ENCODE measurements around the gene SLBP. TPM values are rescaled to one million over a fixed set of nuclear protein-coding genes. Genes with fewer than 3 reads are reported as not detected.

Gene SLBP
- total and polyA plus RNA-seq, 2 of the 8 experiments (the other 6 are each of a cell fraction or from before 2014, with no cell fraction given) = 44.1 to 49.0 TPM

DNA sequence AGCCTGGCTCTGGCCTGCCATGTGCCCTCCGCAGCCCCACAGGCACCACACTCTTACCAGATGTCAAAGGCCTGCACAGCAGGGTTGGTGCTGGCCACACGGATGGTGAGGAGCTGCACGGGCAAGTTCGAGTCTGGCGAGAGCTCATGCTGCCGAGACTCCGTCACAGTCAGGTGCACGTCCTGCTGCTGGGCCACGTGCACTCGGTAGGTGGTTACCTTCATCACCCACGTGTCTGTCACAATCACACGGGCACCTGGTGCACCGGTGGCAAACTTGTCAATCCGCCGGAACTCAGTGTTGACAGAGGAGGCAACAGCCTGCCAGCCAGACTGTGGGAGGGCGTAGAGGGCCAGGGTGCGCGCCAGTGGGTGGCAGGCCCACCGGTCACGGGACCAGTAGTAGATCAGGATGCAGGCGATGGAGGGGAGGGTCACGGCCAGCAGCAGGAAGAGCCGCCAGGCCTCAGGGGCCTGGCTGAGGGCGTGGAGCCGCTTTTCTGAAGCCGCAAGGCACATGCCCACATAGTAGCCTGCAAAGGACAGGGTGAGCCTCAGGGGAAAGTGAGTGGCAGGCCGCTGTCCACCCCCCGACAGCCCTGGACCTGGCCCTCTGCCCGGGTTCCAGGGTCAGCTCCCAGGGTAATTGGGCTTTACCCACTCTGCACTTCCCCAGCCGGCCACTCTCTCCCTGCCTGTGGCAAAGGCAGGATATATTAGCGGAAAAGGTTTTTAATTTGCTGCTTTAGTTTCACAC, 6.2 kb upstream of the SLBP start:
- no peak overlapping the region for H4K91ac ChIP-seq (replicated peaks; ENCODE audit: insufficient read length, low read length)
- H2BK120ac ChIP-seq (replicated peaks; ENCODE audit: low read depth, low read length) = no peak overlapping the region
- no peak overlapping the region for H3K23ac ChIP-seq (ENCODE audit: insufficient read length)
- WGBS, 2 experiments (ENCODE audit: extremely low coverage in 1 of 2, insufficient coverage in 1 of 2, insufficient read length in 1 of 2, insufficient replicate concordance in 2 of 2, low coverage in 1 of 2, low lambda C conversion rate in 2 of 2, missing lambda C conversion rate in 1 of 2) = 93% methylated on average over 29 of the region's 31 CpGs; no CpG with 5 or more reads in 1 of the 2 experiments
- no peak overlapping the region for H4K5ac ChIP-seq (ENCODE audit: insufficient read length, low read depth, low read length)
- H2BK20ac ChIP-seq (ENCODE audit: low read length) = no peak overlapping the region
- peaks cover 6 to 27% of the 10 kb centered on the region in 2 experiments; a peak in 3 of 4 replicates for H3K79me2 ChIP-seq (ENCODE audit: control insufficient read depth in 1 of 2, insufficient read depth in 2 of 2, low read length in 2 of 2)
- H3K56ac ChIP-seq (replicated peaks; ENCODE audit: insufficient read length, low read depth, low read length) = no peak overlapping the region
- no peak overlapping the region; a peak in 1 of 7 replicates for H3K9ac ChIP-seq (replicated peaks in 1 of 4; ENCODE audit: extremely low read depth in 1 of 4, low read depth in 3 of 4, low read length in 3 of 4)
- CTCF ChIA-PET (ENCODE audit: partially characterized antibody) = interaction anchor here (1.1 to 18.6 kb wide), 5 partner anchors 9 to 136 kb away, joined by 3 to 326 read pairs (median 5); no protein-coding TSS in a partner anchor
- H3K27ac ChIP-seq (ENCODE audit: low read depth, low read length) = no peak overlapping the region
- H3K4me2 ChIP-seq (ENCODE audit: insufficient read depth in 1 of 2, low read depth in 2 of 2, low read length in 2 of 2) = no peak overlapping the region
- H3K79me1 ChIP-seq (ENCODE audit: low read depth, low read length) = peaks cover 19% of the 10 kb centered on the region
- no peak overlapping the region for H2AK5ac ChIP-seq (ENCODE audit: low read depth, low read length)
- H3K23me2 ChIP-seq (ENCODE audit: low read depth, low read length) = peaks cover 12% of the 10 kb centered on the region
- H3K4me1 ChIP-seq (replicated peaks in 1 of 4; ENCODE audit: control insufficient read depth in 3 of 4, insufficient read depth in 4 of 4, low read length in 3 of 4) = peaks cover 0 to 27% (median 14%) of the 10 kb centered on the region in 4 experiments; a peak in 6 of 7 replicates
- H2BK12ac ChIP-seq (ENCODE audit: low read depth, low read length) = no peak overlapping the region
- H2BK5ac ChIP-seq (ENCODE audit: low read depth, low read length) = no peak overlapping the region
- no peak overlapping the region for H3K14ac ChIP-seq (ENCODE audit: insufficient read length)
- H2AFZ ChIP-seq (ENCODE audit: low read length) = no peak overlapping the region
- no peak overlapping the region for H3K18ac ChIP-seq (ENCODE audit: extremely low read depth, low read length)
- no peak overlapping the region for H2BK15ac ChIP-seq (ENCODE audit: low read length)
- TF ChIP-seq BRCA1 (IDR thresholded peaks at IDR 0.05; ENCODE audit: low read depth, low read length) (no peak), SRF (IDR thresholded peaks at IDR 0.05; ENCODE audit: low read depth, low read length) (no peak), SP4 (IDR thresholded peaks at IDR 0.05; ENCODE audit: low read length) (no peak), ATF3 (IDR thresholded peaks at IDR 0.05; ENCODE audit: insufficient read depth, low read depth, low read length) (no peak), RBBP5 (IDR thresholded peaks at IDR 0.05; ENCODE audit: borderline replicate concordance, low read depth, low read length) (no peak), POLR2AphosphoS5 (IDR thresholded peaks at IDR 0.05; ENCODE audit: low read depth, low read length) (no peak), KDM5A (IDR thresholded peaks at IDR 0.05; ENCODE audit: low read length) (no peak), GABPA (IDR thresholded peaks at IDR 0.05; ENCODE audit: borderline replicate concordance, insufficient read depth, low read length) (no peak), TCF12 (IDR thresholded peaks at IDR 0.05; ENCODE audit: low read depth, low read length) (no peak), CEBPB (IDR thresholded peaks at IDR 0.05; ENCODE audit: low read depth, low read length) (no peak), ASH2L (IDR thresholded peaks at IDR 0.05; ENCODE audit: low read length) (no peak)
- H3K27me3 ChIP-seq (replicated peaks in 1 of 4; ENCODE audit: control insufficient read depth in 3 of 4, extremely low read depth in 1 of 4, insufficient read depth in 3 of 4, low read length in 3 of 4) = no peaks in the 10 kb centered on the region
- no peaks in the 10 kb centered on the region for H3K9me3 ChIP-seq (ENCODE audit: insufficient read depth in 2 of 2, low read depth in 1 of 2, low read length in 1 of 2)
- POLR2A ChIA-PET (ENCODE audit: partially characterized antibody) = interaction anchor here (1.1 to 8.8 kb wide), 3 partner anchors 7 to 84 kb away, joined by 3 to 100 read pairs (median 3); partner anchors contain the start of gene SLBP
- FAIRE-seq (no peak), DNase-seq (ENCODE audit: low read depth in 1 of 2, low spot score in 2 of 2) (no peak)
- H3K36me3 ChIP-seq (ENCODE audit: control insufficient read depth in 2 of 4, insufficient read depth in 4 of 4, low read length in 3 of 4) = peaks cover 3 to 10% (median 5%) of the 10 kb centered on the region in 4 experiments; a peak in 7 of 8 replicates
- H3K4me3 ChIP-seq (ENCODE audit: extremely low read depth in 1 of 4, insufficient read depth in 2 of 4, low read depth in 3 of 4, low read length in 4 of 4) = no peak overlapping the region
- no peak overlapping the region for H3K4ac ChIP-seq (replicated peaks; ENCODE audit: insufficient read length, low read depth, low read length)
- peaks cover 4 to 21% of the 10 kb centered on the region in 2 experiments for H4K20me1 ChIP-seq (replicated peaks in 1 of 2; ENCODE audit: control insufficient read depth in 1 of 2, insufficient read depth in 2 of 2, low read length in 2 of 2)
- no peak overlapping the region for H4K8ac ChIP-seq (ENCODE audit: extremely low read depth, insufficient read depth, low read length)

Data from H1 (cell line).